Activated T-cell treated with anti-CD3 and anti-CD28 coated beads, Interleukin-2, amount 50 U/mL, for 4 hours (primary cell): ENCODE measurements around the gene AXIN2. TPM values are rescaled to one million over a fixed set of nuclear protein-coding genes. Genes with fewer than 3 reads are reported as not detected.
"Not testable (repeated sequence)": the region's sequence is repeated elsewhere in the genome, so short reads cannot be mapped to it uniquely, and the experiment has no call there.

Experiments
- ATAC-seq, 2 donors: fragments of 200-7000 bp; cut with Tn5 transposase; one replicate each; pipeline ENCODE4 v1.10.0; 2021
- DNase-seq: peaks from one replicate; pipeline ENCODE4 v3.0.0-alpha.2; 2020
- H3K27me3 Mint-ChIP-seq: one replicate; pipeline ENCODE4 v1.8.0; 2021; ENCODE audit warnings: low read depth, mixed read lengths
- H3K36me3 Mint-ChIP-seq: one replicate; pipeline ENCODE4 v1.8.0; 2022; ENCODE audit warnings: mixed read lengths; ENCODE audit not compliant: insufficient read depth
- H3K4me1 Mint-ChIP-seq: one replicate; pipeline ENCODE4 v1.8.0; 2021; ENCODE audit warnings: low read depth, mixed read lengths
- H3K4me3 Mint-ChIP-seq: one replicate; pipeline ENCODE4 v1.8.0; 2021; ENCODE audit warnings: mild to moderate bottlenecking, moderate library complexity, mixed read lengths
- H3K9me3 Mint-ChIP-seq: one replicate; pipeline ENCODE4 v1.8.0; 2021; ENCODE audit warnings: mixed read lengths
- total RNA-seq, 3 donors: library from RNA; stranded (reverse); gene quantifications; one replicate each; pipeline ENCODE4 v1.2.1, GENCODE V29; 2021

Gene AXIN2
- total RNA-seq, 3 donors from 2014 or later: 8.4 to 13.4 (median 11.9) TPM

DNA sequence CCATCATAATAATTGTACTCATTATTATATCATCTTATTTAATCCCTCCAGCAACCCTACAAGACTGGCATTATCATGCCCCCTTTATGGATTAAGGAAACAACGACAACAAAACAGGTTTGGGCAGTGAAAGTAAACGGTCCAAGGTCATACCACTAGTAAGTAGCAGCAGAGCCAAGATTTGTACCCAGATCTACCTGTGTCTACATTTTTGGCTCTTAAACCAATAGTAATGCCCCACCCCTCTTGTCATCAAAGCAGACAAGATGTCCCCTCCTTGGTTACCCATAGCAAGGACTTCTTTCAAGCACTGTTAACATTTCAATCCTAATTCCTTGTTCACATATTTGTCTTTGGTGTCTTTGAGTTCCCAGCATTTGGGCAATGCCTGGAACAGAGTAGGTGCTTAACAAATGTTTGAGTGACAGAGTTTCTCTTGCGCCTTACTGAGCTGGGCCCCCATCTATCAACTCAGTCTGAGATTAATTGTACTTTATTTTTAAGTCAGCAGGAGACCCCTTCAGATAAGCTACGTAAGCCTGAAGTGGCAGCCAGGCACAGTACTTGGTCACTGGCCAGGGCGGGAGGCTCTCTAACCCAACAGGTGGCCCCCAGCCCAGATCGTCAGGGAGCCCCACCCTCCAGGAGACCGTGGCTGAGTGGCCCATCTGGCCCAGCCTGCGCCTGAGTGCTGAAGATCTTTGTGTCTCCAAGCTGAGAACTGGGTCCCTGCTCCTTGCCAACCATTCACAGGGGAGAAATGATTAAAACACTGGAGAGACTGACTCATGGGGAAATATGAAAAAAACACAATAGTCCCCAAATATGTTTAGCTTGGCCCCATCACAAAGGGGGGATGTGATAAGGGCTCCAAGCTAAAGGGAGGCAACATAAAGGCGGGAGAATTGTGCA lies 75.8 kb downstream of the AXIN2 start:
- H3K4me3 Mint-ChIP-seq: no peak overlapping the region
- DNase-seq (no peak), ATAC-seq (no peak)
- H3K36me3 Mint-ChIP-seq: peaks cover 2% of the 10 kb centered on the region
- H3K9me3 Mint-ChIP-seq: no peaks in the 10 kb centered on the region
- H3K27me3 Mint-ChIP-seq: peaks cover 13% of the 10 kb centered on the region
- peaks cover 2% of the 10 kb centered on the region for H3K4me1 Mint-ChIP-seq

DNA sequence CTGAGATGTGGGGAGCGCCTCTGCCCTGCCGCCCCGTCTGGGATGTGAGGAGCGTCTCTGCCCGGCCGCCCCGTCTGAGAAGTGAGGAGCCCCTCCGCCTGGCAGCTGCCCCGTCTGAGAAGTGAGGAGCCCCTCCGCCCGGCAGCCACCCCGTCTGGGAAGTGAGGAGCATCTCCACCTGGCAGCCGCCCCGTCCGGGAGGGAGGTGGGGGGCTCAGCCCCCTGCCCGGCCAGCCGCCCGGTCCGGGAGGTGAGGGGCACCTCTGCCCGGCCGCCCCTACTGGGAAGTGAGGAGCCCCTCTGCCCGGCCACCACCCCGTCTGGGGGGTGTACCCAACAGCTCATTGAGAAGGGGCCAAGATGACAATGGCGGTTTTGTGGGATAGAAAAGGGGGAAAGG lies 77.0 kb downstream of the AXIN2 start:
- H3K4me3 Mint-ChIP-seq, ATAC-seq, H3K4me1 Mint-ChIP-seq, H3K36me3 Mint-ChIP-seq, H3K9me3 Mint-ChIP-seq, DNase-seq: not testable (repeated sequence)
- H3K27me3 Mint-ChIP-seq: peaks cover 13% of the 10 kb centered on the region

DNA sequence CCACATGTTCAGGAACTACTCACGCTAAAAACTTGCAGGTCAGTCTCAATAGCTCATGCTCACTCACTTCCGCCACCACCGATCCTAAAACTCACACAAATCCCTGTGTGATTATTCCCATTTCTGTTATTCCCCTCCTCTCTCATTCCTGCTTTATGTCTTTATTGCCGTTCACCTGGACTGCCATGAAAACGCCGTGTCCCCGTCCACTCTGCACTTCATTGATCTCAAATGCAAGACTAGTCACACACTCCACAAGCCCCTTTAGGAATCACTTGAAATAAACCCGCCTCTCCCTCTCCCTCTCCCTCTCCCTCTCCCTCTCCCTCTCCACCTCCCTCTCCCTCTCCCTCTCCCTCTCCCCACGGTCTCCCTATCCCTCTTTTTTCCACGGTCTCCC lies 78.0 kb downstream of the AXIN2 start:
- Mint-ChIP-seq H3K9me3 (no peaks in the 10 kb centered on the region), H3K4me1 (peaks cover 2% of the 10 kb centered on the region), H3K27me3 (peaks cover 13% of the 10 kb centered on the region), H3K36me3 (peaks cover 2% of the 10 kb centered on the region), H3K4me3 (no peak overlapping the region)
- ATAC-seq (no peak), DNase-seq (no peak)

DNA sequence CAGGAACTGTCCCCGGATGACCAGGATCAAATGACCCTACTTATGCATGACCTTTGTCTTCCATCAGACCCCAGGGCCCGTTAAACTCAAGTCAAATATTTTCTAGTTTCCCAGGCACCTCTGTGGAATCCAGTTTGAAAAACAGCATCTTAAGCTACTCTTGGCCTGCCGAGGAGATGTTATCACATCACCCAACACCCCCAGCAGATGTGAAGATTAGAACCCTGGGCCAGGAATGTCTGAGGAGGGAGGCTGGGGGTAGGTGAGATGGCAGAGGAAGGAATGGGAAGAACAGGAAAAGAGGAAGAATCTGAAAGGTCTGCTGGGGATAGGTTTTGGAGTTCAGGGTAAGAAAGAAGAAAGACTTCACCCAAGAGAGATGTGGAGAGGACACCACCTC lies 79.2 kb downstream of the AXIN2 start:
- no peak for ATAC-seq
- H3K4me3 Mint-ChIP-seq: no peak overlapping the region
- H3K27me3 Mint-ChIP-seq: peaks cover 12% of the 10 kb centered on the region
- no peak for DNase-seq
- H3K36me3 Mint-ChIP-seq: peaks cover 2% of the 10 kb centered on the region
- H3K9me3 Mint-ChIP-seq: no peaks in the 10 kb centered on the region
- H3K4me1 Mint-ChIP-seq: peaks cover 2% of the 10 kb centered on the region

DNA sequence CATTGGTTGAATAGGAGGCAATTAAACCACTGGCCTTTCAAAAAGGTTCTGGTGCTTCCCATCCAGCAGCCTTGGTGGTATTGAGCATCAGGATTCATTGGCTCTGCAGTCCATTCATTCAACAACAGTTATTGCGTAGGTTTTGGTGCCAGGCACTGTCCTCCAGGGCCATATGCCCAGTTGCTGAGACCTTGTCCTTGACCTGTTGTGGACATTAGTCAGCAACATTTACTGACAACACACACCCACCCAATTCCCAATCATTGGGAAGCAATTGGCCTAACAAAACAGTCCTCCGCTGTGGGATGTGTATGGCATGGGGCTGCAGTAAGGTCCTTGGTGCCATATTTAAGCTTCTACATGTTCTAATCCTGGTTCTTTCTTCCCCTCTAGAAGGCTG lies 82.2 kb downstream of the AXIN2 start:
- ATAC-seq: no peak
- H3K4me3 Mint-ChIP-seq: no peak overlapping the region

More for the DNA sequence above, 82.2 kb downstream of the AXIN2 start:
- no peaks in the 10 kb centered on the region for H3K27me3 Mint-ChIP-seq
- peaks cover 2% of the 10 kb centered on the region for H3K4me1 Mint-ChIP-seq
- no peak for DNase-seq
- H3K9me3 Mint-ChIP-seq: no peaks in the 10 kb centered on the region
- no peaks in the 10 kb centered on the region for H3K36me3 Mint-ChIP-seq
